Ectodermal cell (in vitro differentiated cells): Measurements from ENCODE around the gene ZNF75A.
A peak's percentile ranks its signal among the peaks of the same experiment; 100 is the strongest.

ENCODE experiments used
- H3K27ac ChIP-seq: 2 replicates; pipeline ENCODE4 v1.7.0; 2013; ENCODE audit warnings: mild to moderate bottlenecking, low read depth, low read length; ENCODE audit not compliant: insufficient read depth, poor library complexity, severe bottlenecking
- H3K27me3 ChIP-seq: 2 replicates; pipeline ENCODE4 v1.7.0; 2013; ENCODE audit warnings: mild to moderate bottlenecking, low read length; ENCODE audit not compliant: insufficient read depth, control insufficient read depth, poor library complexity, severe bottlenecking
- H3K36me3 ChIP-seq: one replicate; pipeline ENCODE4 v1.7.0; 2013; ENCODE audit warnings: low read length; ENCODE audit not compliant: control insufficient read depth, insufficient read depth
- H3K4me1 ChIP-seq: one replicate; pipeline ENCODE4 v1.7.0; 2013; ENCODE audit warnings: low read length; ENCODE audit not compliant: control insufficient read depth, insufficient read depth
- H3K4me3 ChIP-seq: 2 replicates; pipeline ENCODE4 v1.7.0; 2013; ENCODE audit warnings: low read depth, low read length, control low read depth; ENCODE audit not compliant: insufficient read depth
- H3K9me3 ChIP-seq: 2 replicates; pipeline ENCODE4 v1.7.0; 2013; ENCODE audit warnings: mild to moderate bottlenecking, low read length, moderate library complexity; ENCODE audit not compliant: control insufficient read depth
- WGBS, 2 experiments: methylation state at CpG; one replicate each; pipeline ENCODE4 v1.1.7; 2013; ENCODE audit warnings: missing lambda C conversion rate in 2 of 2; 5-methylcytosine and 5-hydroxymethylcytosine counted together

ZNF75A gene

GRCh38 chr16:3289998-3290673 lies 15.2 kb upstream of the ZNF75A start:
- 95 to 97% methylated on average over 16 of the region's 16 CpGs for WGBS, 2 experiments
- Histone ChIP-seq H3K4me3 (no peak overlapping the region), H3K9me3 (peaks cover 21% of the 10 kb centered on the region), H3K36me3 (peaks cover 78% of the 10 kb centered on the region), H3K27ac (no peak overlapping the region), H3K27me3 (no peaks in the 10 kb centered on the region), H3K4me1 (peaks cover 2% of the 10 kb centered on the region)

GRCh38 chr16:3292604-3293003 lies 12.7 kb upstream of the ZNF75A start:
- Histone ChIP-seq H3K36me3 (peaks cover 65% of the 10 kb centered on the region), H3K4me3 (no peak overlapping the region), H3K4me1 (no peaks in the 10 kb centered on the region), H3K27me3 (no peaks in the 10 kb centered on the region), H3K9me3 (peaks cover 19% of the 10 kb centered on the region), H3K27ac (no peak overlapping the region)
- 94 to 97% methylated on average over 3 of the region's 3 CpGs for WGBS, 2 experiments

GRCh38 chr16:3295209-3295608 lies 10.1 kb upstream of the ZNF75A start:
- Histone ChIP-seq H3K9me3 (peaks cover 6% of the 10 kb centered on the region), H3K27ac (no peak overlapping the region), H3K4me1 (no peaks in the 10 kb centered on the region), H3K27me3 (no peaks in the 10 kb centered on the region), H3K36me3 (peaks cover 40% of the 10 kb centered on the region), H3K4me3 (no peak overlapping the region)
- 95 to 96% methylated on average over 45 of the region's 45 CpGs for whole genome bisulfite sequencing, 2 experiments

GRCh38 chr16:3295783-3296182 lies 9.5 kb upstream of the ZNF75A start:
- peaks cover 3% of the 10 kb centered on the region for H3K9me3 ChIP-seq
- 93 to 94% methylated on average over 13 of the region's 13 CpGs for WGBS, 2 experiments
- peaks cover 39% of the 10 kb centered on the region for H3K36me3 ChIP-seq
- H3K4me3 ChIP-seq: no peak overlapping the region
- H3K4me1 ChIP-seq: no peaks in the 10 kb centered on the region
- H3K27me3 ChIP-seq: no peaks in the 10 kb centered on the region
- no peak overlapping the region for H3K27ac ChIP-seq

GRCh38 chr16:3304370-3304769 lies 927 bp upstream of the ZNF75A start:
- Histone ChIP-seq H3K4me3 (peak overlapping the region; percentile 54), H3K4me1 (peaks cover 2% of the 10 kb centered on the region), H3K27ac (no peak overlapping the region), H3K36me3 (peaks cover 27% of the 10 kb centered on the region), H3K9me3 (peaks cover 12% of the 10 kb centered on the region), H3K27me3 (peaks cover 7% of the 10 kb centered on the region)
- 90 to 91% methylated on average over 4 of the region's 4 CpGs for WGBS, 2 experiments

GRCh38 chr16:3306078-3306477 lies 781 bp downstream of the ZNF75A start:
- WGBS, 2 experiments: 80 to 81% methylated on average over 11 of the region's 11 CpGs
- peak overlapping the region; percentile 54 for H3K4me3 ChIP-seq
- H3K4me1 ChIP-seq: peaks cover 2% of the 10 kb centered on the region
- peaks cover 25% of the 10 kb centered on the region for H3K36me3 ChIP-seq
- H3K27ac ChIP-seq: no peak overlapping the region
- peaks cover 7% of the 10 kb centered on the region for H3K27me3 ChIP-seq
- H3K9me3 ChIP-seq: peaks cover 12% of the 10 kb centered on the region

- 92 to 94% methylated on average over 4 of the region's 4 CpGs for WGBS, 2 experiments
- Histone ChIP-seq H3K36me3 (peaks cover 58% of the 10 kb centered on the region), H3K4me3 (no peak overlapping the region), H3K27ac (no peak overlapping the region), H3K9me3 (peaks cover 4% of the 10 kb centered on the region), H3K4me1 (no peaks in the 10 kb centered on the region), H3K27me3 (no peaks in the 10 kb centered on the region)
Observed at GRCh38 chr16:3311496-3311895, 6.2 kb downstream of the ZNF75A start.

GRCh38 chr16:3317315-3317999 lies 12.2 kb downstream of the ZNF75A start:
- Histone ChIP-seq H3K9me3 (peaks cover 19% of the 10 kb centered on the region), H3K27me3 (no peaks in the 10 kb centered on the region), H3K4me3 (no peak overlapping the region), H3K4me1 (no peaks in the 10 kb centered on the region), H3K36me3 (peaks cover 40% of the 10 kb centered on the region), H3K27ac (no peak overlapping the region)
- WGBS, 2 experiments: 93% methylated on average over 3 of the region's 3 CpGs

GRCh38 chr16:3321816-3322215 lies 16.5 kb downstream of the ZNF75A start:
- Histone ChIP-seq H3K27me3 (no peaks in the 10 kb centered on the region), H3K4me3 (no peak overlapping the region), H3K27ac (no peak overlapping the region), H3K4me1 (no peaks in the 10 kb centered on the region), H3K9me3 (peaks cover 17% of the 10 kb centered on the region), H3K36me3 (peaks cover 14% of the 10 kb centered on the region)
- WGBS, 2 experiments: 62 to 65% methylated on average over 2 of the region's 2 CpGs

GRCh38 chr16:3327514-3327913 lies 22.2 kb downstream of the ZNF75A start:
- no peaks in the 10 kb centered on the region for H3K36me3 ChIP-seq
- no peaks in the 10 kb centered on the region for H3K9me3 ChIP-seq
- WGBS, 2 experiments: 83 to 85% methylated on average over 4 of the region's 4 CpGs
- no peak overlapping the region for H3K4me3 ChIP-seq
- H3K27me3 ChIP-seq: no peaks in the 10 kb centered on the region
- H3K27ac ChIP-seq: no peak overlapping the region
- H3K4me1 ChIP-seq: no peaks in the 10 kb centered on the region
